ENCODE data around the gene FSTL3.
"Not testable (repeated sequence)": the region's sequence is repeated elsewhere in the genome, so short reads cannot be mapped to it uniquely, and the experiment has no call there.

Gene FSTL3

DNA sequence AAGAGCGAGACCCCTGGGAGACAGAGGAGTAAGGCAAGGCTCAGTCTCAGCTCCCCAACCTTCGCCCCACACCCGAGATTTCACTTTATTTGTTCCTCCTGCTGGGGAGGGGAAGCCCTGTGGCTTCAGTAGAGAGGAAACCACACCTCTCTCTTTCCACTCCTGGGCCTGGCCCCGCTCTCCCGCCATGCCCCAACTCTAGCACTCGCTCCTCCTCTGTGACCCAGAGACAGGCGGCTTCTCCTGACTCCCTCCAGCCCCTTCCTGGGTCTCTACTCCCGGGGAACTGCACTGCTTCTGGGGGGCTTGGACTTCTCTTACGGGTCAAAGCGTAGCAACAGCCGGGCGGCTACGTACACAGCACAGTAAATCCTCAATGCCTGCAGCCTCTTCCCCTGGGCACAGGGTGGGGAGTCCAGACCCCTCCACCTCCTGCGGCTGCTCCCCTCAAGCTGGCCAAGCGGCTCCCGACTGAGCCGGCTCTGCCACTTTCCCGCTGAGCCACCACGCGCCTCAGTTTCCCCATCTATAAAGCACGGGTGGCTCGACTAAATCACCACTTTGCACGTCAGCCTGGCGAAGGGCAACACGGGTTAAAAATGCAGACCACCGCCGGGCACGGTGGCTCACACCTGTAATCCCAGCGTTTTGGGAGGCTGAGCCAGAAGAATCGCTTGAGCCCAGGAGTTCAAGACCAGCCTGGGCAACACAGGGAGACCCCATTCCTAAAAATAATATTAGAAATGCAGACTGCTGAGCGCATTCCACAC is 14.6 kb upstream of the FSTL3 start:
- POLR2A ChIA-PET (ENCODE audit: low non-redundant PET), result no interaction called here
- no peak for TF ChIP-seq CTCF (conservative IDR thresholded peaks at IDR 0.05; ENCODE audit: low read depth)

DNA sequence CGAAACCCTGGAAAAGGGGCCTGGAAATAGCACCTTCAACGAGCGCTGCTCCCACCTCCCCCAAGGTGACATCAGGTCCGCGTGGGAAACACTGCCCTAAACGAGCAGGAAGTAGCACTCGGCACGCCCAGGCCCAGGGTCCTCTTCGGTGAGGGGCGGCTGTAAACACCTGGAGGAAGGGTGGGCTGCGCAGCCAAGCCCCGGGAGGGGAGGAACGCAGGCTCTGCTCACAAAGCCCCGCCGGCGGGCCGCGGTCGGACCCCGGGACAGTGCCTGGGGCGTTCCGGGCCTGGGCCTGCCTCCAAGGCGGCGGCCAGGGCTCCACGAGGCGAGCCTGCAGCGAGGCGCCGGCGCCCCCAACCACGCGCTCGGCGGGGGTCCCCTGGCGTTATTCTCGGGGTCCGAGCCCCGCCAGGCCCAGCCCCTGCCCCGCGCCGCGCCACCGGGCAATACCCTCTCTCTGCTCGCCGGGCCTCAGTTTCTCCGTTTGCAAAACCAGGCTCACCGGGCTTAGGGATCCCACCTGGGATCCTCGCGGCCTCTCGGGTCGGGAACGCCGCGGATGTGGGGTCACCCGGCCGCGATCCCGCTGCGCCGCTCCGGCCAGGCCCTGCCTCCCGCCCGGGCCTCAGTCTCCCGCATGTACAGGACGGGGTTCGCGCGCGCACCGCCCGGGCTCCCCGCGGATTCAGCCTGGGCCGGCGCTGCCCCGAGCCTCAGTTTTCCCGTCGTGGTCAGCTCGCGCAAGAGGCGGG is 13.8 kb upstream of the FSTL3 start:
- DNase-seq (ENCODE audit: low spot score), result peak; percentile 45
- ChIA-PET POLR2A (ENCODE audit: low non-redundant PET) (no interaction called here), CTCF (interaction anchor here (1.7 kb wide), 1 partner anchor 72 kb away, joined by 7 read pairs; no protein-coding TSS in a partner anchor)
- no peak for TF ChIP-seq CTCF (conservative IDR thresholded peaks at IDR 0.05; ENCODE audit: low read depth)
- H3K27ac ChIP-seq, result peak overlapping the region; percentile 99

More for the DNA sequence above, 14.6 kb upstream of the FSTL3 start:
- H3K27ac ChIP-seq, result peak overlapping the region; percentile 99
- CTCF ChIA-PET, result interaction anchor here (0.6 kb wide), 1 partner anchor 30 kb away, joined by 4 read pairs; no protein-coding TSS in a partner anchor
- DNase-seq (ENCODE audit: low spot score), result peak; percentile 31

DNA sequence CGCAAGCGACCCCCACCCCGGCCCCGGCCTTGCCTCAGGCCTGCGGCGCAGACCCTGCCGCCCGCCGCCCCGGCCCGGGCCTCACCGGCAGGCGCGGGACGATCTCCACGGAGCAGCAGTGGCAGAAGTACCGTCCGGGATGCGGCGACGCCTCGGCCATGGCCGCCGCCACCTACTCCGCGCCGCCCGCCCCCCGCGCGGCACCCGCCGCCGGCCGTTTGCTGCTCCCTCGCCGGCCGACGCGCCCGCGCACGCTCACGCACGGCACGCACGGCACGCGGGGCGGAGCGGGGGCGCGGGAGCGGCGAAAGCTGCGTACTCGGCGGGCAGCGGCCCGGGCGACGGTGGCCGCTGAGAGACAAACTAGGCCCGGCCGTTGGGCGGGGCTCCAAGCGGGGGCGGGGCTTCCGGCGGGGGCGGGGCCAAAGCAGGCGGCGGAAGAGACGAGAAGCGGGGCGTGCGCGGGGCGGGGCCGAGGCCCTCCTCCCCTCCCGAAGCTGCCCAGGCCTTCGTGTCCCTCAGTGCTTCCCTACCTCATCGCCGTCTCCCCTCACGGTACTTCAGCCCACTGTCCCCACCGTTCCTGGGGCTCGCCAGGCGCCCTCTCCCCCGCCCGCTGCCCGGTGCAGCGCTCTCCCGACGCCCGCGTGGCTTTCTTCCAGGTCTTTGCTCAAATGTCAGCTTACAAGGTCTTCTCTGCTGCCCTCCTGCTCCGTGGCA is 13.1 kb upstream of the FSTL3 start, which contains the start of gene RNF126:
Gene RNF126, minus strand, starts transcription at position 253 of the 720 bp plus-strand sequence. Its CDS starts 93 bp downstream, at position 160.
- POLR2A ChIA-PET (ENCODE audit: low non-redundant PET), result interaction anchor here (1.4 kb wide), 1 partner anchor 15 kb away, joined by 3 read pairs; no protein-coding TSS in a partner anchor
- TF ChIP-seq CTCF (conservative IDR thresholded peaks at IDR 0.05; ENCODE audit: low read depth), result no peak
- peak; percentile 81 for DNase-seq (ENCODE audit: low spot score)
- H3K27ac ChIP-seq, result peak within 1 kb of the TSS; percentile 99
- CTCF ChIA-PET, result interaction anchor here (0.8 to 1.7 kb wide), 2 partner anchors 14 to 71 kb away, joined by 3 to 7 read pairs; no protein-coding TSS in a partner anchor

DNA sequence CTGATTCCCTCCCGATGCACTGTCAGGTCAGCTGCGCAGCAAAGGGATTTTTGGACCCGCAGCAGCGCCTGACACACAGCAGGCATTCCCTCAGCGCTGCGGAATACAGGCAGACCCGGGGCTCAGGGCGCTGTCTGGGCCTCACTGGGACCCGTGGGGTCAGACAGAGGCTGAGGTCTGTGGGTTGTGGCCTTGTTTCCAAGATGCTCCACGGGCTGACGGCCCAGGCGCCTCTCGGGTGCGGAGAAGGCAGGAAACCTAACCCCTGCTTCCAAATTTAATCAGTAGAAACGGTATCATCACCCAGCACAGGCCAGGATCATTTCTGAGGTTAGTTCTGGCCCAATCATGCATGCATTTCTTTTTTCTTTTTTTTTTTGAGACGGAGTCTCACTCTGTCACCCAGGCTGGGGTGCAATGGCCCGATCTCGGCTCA is 12.5 kb upstream of the FSTL3 start:
- peak overlapping the region; percentile 99 for H3K27ac ChIP-seq
- POLR2A ChIA-PET (ENCODE audit: low non-redundant PET), result interaction anchor here (1.4 kb wide), 1 partner anchor 14 kb away, joined by 3 read pairs; no protein-coding TSS in a partner anchor
- CTCF ChIA-PET, result interaction anchor here (0.8 to 1.7 kb wide), 2 partner anchors 13 to 70 kb away, joined by 3 to 7 read pairs; no protein-coding TSS in a partner anchor
- DNase-seq (ENCODE audit: low spot score), result no peak
- TF ChIP-seq CTCF (conservative IDR thresholded peaks at IDR 0.05; ENCODE audit: low read depth), result no peak

DNA sequence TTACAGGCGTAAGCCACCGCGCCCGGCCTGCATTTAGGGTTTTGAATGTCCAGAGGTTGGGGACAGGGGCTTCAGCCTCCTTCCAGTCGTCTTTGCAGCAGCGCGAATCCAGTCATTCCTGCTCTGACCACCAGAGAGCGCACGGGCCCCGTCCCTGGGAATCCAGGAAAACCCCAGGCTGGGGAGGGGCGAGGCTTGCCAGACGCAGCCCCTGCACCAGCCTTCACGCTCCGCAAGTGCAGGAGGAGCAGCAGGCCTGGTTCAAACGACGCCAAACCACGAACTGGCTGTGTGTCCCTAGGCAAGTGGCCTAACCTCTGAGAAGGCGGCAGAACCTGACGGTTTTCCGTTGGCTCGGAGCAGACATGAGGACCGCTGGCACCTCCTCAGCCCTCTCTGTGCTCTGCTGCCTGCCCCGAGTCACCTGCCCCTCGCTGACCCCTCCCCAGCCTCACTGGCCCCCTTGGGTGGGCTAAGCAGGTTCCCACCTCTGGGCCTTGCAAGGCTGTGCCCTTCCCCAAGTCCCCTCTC is 11.2 kb upstream of the FSTL3 start:
- ChIA-PET CTCF (no interaction called here), POLR2A (ENCODE audit: low non-redundant PET) (no interaction called here)
- peak; percentile 78 for DNase-seq (ENCODE audit: low spot score)
- TF ChIP-seq CTCF (conservative IDR thresholded peaks at IDR 0.05; ENCODE audit: low read depth), result peak; percentile 95
- H3K27ac ChIP-seq, result peak overlapping the region; percentile 99

- CTCF ChIA-PET, result interaction anchor here (1.5 kb wide), 1 partner anchor 12 kb away, joined by 3 read pairs; no protein-coding TSS in a partner anchor
- DNase-seq (ENCODE audit: low spot score); POLR2A ChIA-PET (ENCODE audit: low non-redundant PET): not testable (repeated sequence)
- peak overlapping the region; percentile 99; the same call in 1 of the 2 replicates for H3K27ac ChIP-seq
Measured at GRCh38 chr19:666985-667573, 9.1 kb upstream of the FSTL3 start.

- H3K27ac ChIP-seq; CTCF ChIA-PET; DNase-seq (ENCODE audit: low spot score); POLR2A ChIA-PET (ENCODE audit: low non-redundant PET): not testable (repeated sequence)
Measured at GRCh38 chr19:668675-669434, 7.3 kb upstream of the FSTL3 start.
